Neural progenitor cell (in vitro differentiated cells): ENCODE data around the gene SIM2. TPM values are rescaled to one million over a fixed set of nuclear protein-coding genes. Genes with fewer than 3 reads are reported as not detected.

Experiments used
- DNase-seq: peaks from one replicate; pipeline ENCODE4 v3.0.0-alpha.2; 2016; ENCODE audit warnings: low spot score
- H2AFZ ChIP-seq: fragments of 200-600 bp; sonication (generic); replicated peaks from 2 replicates; pipeline ENCODE4 v1.6.1; 2016; ENCODE audit warnings: antibody characterized with exemption
- H3F3A ChIP-seq: fragments of 200-600 bp; sonication (generic); 2 replicates; pipeline ENCODE4 v1.6.1; 2016; ENCODE audit warnings: antibody characterized with exemption, low read depth
- H3K27ac ChIP-seq: fragments of 200-600 bp; sonication (generic); 2 replicates; pipeline ENCODE4 v1.5.1; 2016; ENCODE audit warnings: mild to moderate bottlenecking
- H3K27me3 ChIP-seq: fragments of 200-600 bp; sonication (generic); 2 replicates; pipeline ENCODE4 v1.6.1; 2016; ENCODE audit warnings: mild to moderate bottlenecking, moderate library complexity
- H3K36me3 ChIP-seq: fragments of 200-600 bp; sonication (generic); 2 replicates; pipeline ENCODE4 v1.5.1; 2016
- H3K4me1 ChIP-seq: fragments of 200-600 bp; sonication (generic); 2 replicates; pipeline ENCODE4 v1.6.1; 2016; ENCODE audit warnings: mixed run types
- H3K4me2 ChIP-seq: fragments of 200-600 bp; sonication (generic); 2 replicates; pipeline ENCODE4 v1.6.1; 2016
- H3K4me3 ChIP-seq: fragments of 200-600 bp; sonication (generic); 2 replicates; pipeline ENCODE4 v1.5.1; 2016
- H3K79me2 ChIP-seq: fragments of 200-600 bp; sonication (generic); 2 replicates; pipeline ENCODE4 v1.6.1; 2016; ENCODE audit warnings: low read depth
- H3K9ac ChIP-seq: fragments of 200-600 bp; sonication (generic); 2 replicates; pipeline ENCODE4 v1.6.1; 2016
- H3K9me3 ChIP-seq: fragments of 200-600 bp; sonication (generic); 2 replicates; pipeline ENCODE4 v1.5.1; 2016; ENCODE audit warnings: low read depth
- H4K20me1 ChIP-seq: fragments of 200-600 bp; sonication (generic); 2 replicates; pipeline ENCODE4 v1.6.1; 2016; ENCODE audit warnings: low read depth
- H3K27ac Mint-ChIP-seq: 3 replicates; pipeline ENCODE4 v1.8.0; 2021; ENCODE audit warnings: mixed read lengths
- H3K27me3 Mint-ChIP-seq: 2 replicates; pipeline ENCODE4 v1.8.0; 2022; ENCODE audit warnings: low read depth, mild to moderate bottlenecking, inconsistent platforms, moderate library complexity, mixed read lengths; ENCODE audit not compliant: insufficient read depth
- H3K36me3 Mint-ChIP-seq: 3 replicates; pipeline ENCODE4 v1.8.0; 2021; ENCODE audit warnings: mixed read lengths
- H3K4me1 Mint-ChIP-seq: 3 replicates; pipeline ENCODE4 v1.8.0; 2021; ENCODE audit warnings: mixed read lengths
- H3K4me3 Mint-ChIP-seq: 3 replicates; pipeline ENCODE4 v1.8.0; 2021; ENCODE audit warnings: mild to moderate bottlenecking, moderate library complexity, mixed read lengths
- H3K9me3 Mint-ChIP-seq: 3 replicates; pipeline ENCODE4 v1.8.0; 2020; ENCODE audit warnings: mixed read lengths
- EZH2 ChIP-seq: fragments of 200-600 bp; sonication (generic); IDR thresholded peaks from 2 replicates; pipeline ENCODE4 v1.6.1; 2017; ENCODE audit warnings: antibody characterized with exemption, mild to moderate bottlenecking, moderate library complexity
- EZH2phosphoT487 ChIP-seq: fragments of 200-600 bp; sonication (generic); IDR thresholded peaks from 2 replicates; pipeline ENCODE4 v1.6.1; 2017; ENCODE audit warnings: antibody characterized with exemption
- total RNA-seq: library from RNA; depleted of rRNA; stranded (reverse); fragments of >200 nt; gene quantifications from 2 replicates; pipeline ENCODE4 v1.2.3, GENCODE V29; 2015; ENCODE audit warnings: low replicate concordance
- TF ChIP-seq, protein P1 (sequence below): fragments of 200-600 bp; sonication (generic); IDR thresholded peaks from 2 replicates; pipeline ENCODE4 v1.5.1; 2017; ENCODE audit warnings: antibody characterized with exemption, mild to moderate bottlenecking

Gene SIM2
- total RNA-seq, 1 donor from 2014 or later: not detected

DNA sequence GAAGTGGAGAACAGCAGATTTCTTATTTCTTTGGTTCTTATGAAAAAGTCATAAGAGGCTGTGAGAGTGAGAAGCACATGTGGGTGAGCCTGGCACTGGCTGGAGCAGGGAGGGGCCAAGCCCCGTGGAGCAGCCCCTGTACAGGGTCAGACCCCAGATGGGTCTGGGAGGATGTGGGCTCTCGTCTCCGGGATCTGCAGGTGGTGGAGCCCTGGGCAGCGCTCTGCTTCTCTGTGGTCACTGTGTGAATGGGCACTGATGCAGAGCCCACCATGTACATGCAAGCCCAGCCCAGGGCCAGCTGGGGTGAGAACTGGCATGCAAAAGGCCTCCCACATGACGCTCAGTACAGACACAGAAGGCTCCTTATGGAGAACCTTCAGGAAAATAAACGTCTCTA is 67.6 kb downstream of the SIM2 start:
- no peak overlapping the region for H2AFZ ChIP-seq
- H3K27ac ChIP-seq: no peak overlapping the region
- H4K20me1 ChIP-seq: no peaks in the 10 kb centered on the region
- no peak for TF ChIP-seq EZH2phosphoT487
- no peak for TF ChIP-seq EZH2
- TF ChIP-seq, protein P1, sequence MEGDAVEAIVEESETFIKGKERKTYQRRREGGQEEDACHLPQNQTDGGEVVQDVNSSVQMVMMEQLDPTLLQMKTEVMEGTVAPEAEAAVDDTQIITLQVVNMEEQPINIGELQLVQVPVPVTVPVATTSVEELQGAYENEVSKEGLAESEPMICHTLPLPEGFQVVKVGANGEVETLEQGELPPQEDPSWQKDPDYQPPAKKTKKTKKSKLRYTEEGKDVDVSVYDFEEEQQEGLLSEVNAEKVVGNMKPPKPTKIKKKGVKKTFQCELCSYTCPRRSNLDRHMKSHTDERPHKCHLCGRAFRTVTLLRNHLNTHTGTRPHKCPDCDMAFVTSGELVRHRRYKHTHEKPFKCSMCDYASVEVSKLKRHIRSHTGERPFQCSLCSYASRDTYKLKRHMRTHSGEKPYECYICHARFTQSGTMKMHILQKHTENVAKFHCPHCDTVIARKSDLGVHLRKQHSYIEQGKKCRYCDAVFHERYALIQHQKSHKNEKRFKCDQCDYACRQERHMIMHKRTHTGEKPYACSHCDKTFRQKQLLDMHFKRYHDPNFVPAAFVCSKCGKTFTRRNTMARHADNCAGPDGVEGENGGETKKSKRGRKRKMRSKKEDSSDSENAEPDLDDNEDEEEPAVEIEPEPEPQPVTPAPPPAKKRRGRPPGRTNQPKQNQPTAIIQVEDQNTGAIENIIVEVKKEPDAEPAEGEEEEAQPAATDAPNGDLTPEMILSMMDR: no peak
- H3K9ac ChIP-seq: no peak overlapping the region
- Mint-ChIP-seq H3K4me1 (peaks cover 40% of the 10 kb centered on the region), H3K9me3 (peaks cover 3% of the 10 kb centered on the region), H3K27me3 (peaks cover 14% of the 10 kb centered on the region), H3K36me3 (peaks cover 16% of the 10 kb centered on the region), H3K4me3 (no peak overlapping the region), H3K27ac (peak overlapping the region; percentile 15)
- no peak for DNase-seq
- no peak overlapping the region for H3K4me2 ChIP-seq
- H3K27me3 ChIP-seq: no peaks in the 10 kb centered on the region
- no peak overlapping the region for H3K4me3 ChIP-seq
- no peaks in the 10 kb centered on the region for H3K36me3 ChIP-seq
- peaks cover 24% of the 10 kb centered on the region for H3K4me1 ChIP-seq
- no peaks in the 10 kb centered on the region for H3K9me3 ChIP-seq
- peaks cover 9% of the 10 kb centered on the region for H3F3A ChIP-seq
- no peaks in the 10 kb centered on the region for H3K79me2 ChIP-seq

DNA sequence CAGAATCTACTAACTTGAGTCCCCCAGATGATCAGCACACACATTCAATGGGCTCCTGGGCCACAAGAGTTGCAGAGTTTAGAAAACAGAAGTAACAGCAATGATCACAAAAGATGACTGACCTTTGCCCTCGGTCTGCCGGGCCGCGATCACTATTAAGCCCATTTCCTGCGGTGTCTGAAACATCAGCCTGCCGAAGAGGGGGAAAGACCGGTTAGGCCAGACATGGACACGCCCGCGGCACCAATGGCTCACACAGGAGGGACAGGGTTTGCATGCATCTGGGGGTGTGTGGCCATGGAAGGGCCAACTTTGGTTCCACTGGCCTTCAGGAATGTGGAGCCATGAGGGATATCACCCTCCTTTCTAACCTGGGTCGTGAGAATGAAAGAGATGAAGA is 68.2 kb downstream of the SIM2 start:
- no peaks in the 10 kb centered on the region for H4K20me1 ChIP-seq
- Mint-ChIP-seq H3K4me3 (no peak overlapping the region), H3K36me3 (peaks cover 15% of the 10 kb centered on the region), H3K9me3 (peaks cover 3% of the 10 kb centered on the region), H3K27ac (no peak overlapping the region), H3K4me1 (peaks cover 37% of the 10 kb centered on the region), H3K27me3 (peaks cover 14% of the 10 kb centered on the region)
- no peaks in the 10 kb centered on the region for H3K9me3 ChIP-seq
- H3K4me2 ChIP-seq: no peak overlapping the region
- H3F3A ChIP-seq: peaks cover 9% of the 10 kb centered on the region
- no peaks in the 10 kb centered on the region for H3K79me2 ChIP-seq
- H3K4me3 ChIP-seq: no peak overlapping the region
- no peaks in the 10 kb centered on the region for H3K36me3 ChIP-seq
- H3K9ac ChIP-seq: no peak overlapping the region
- TF ChIP-seq EZH2phosphoT487 (no peak), EZH2 (no peak)
- TF ChIP-seq, protein P1: no peak
- H2AFZ ChIP-seq: no peak overlapping the region
- H3K4me1 ChIP-seq: peaks cover 24% of the 10 kb centered on the region
- H3K27ac ChIP-seq: no peak overlapping the region
- no peaks in the 10 kb centered on the region for H3K27me3 ChIP-seq
- no peak for DNase-seq

DNA sequence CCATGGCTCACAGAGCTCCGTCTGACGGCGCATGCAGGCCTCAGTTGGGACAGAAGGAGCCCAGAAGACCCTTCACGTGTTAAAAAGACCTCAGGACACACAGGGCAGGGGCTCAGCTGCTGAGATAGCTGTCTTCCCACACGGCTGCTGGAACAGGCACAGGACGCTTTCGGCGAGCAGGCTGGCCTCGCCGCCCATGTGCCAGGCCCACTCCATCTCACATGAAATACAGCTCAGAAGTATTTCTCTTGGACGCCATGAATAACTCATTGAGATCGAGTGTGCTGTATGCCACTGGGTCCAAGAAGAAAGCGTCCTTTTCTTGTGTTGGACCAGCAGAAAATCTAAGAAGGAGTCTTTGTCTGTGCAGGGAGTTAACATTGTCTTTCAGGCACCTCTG is 69.6 kb downstream of the SIM2 start:
- DNase-seq: no peak
- Histone ChIP-seq H3K79me2 (no peaks in the 10 kb centered on the region), H3F3A (peaks cover 9% of the 10 kb centered on the region), H3K27ac (peak overlapping the region; percentile 16), H3K9me3 (no peaks in the 10 kb centered on the region), H3K9ac (no peak overlapping the region), H3K4me2 (peak overlapping the region; percentile 29), H4K20me1 (no peaks in the 10 kb centered on the region), H3K36me3 (no peaks in the 10 kb centered on the region), H3K4me3 (no peak overlapping the region), H3K27me3 (no peaks in the 10 kb centered on the region), H2AFZ (peak overlapping the region; percentile 76), H3K4me1 (peaks cover 24% of the 10 kb centered on the region)
- no peak for TF ChIP-seq EZH2phosphoT487
- peaks cover 12% of the 10 kb centered on the region for H3K27me3 Mint-ChIP-seq
- H3K4me1 Mint-ChIP-seq: peaks cover 32% of the 10 kb centered on the region
- H3K9me3 Mint-ChIP-seq: peaks cover 3% of the 10 kb centered on the region
- H3K4me3 Mint-ChIP-seq: no peak overlapping the region
- H3K36me3 Mint-ChIP-seq: peaks cover 15% of the 10 kb centered on the region
- H3K27ac Mint-ChIP-seq: peak overlapping the region; percentile 92

DNA sequence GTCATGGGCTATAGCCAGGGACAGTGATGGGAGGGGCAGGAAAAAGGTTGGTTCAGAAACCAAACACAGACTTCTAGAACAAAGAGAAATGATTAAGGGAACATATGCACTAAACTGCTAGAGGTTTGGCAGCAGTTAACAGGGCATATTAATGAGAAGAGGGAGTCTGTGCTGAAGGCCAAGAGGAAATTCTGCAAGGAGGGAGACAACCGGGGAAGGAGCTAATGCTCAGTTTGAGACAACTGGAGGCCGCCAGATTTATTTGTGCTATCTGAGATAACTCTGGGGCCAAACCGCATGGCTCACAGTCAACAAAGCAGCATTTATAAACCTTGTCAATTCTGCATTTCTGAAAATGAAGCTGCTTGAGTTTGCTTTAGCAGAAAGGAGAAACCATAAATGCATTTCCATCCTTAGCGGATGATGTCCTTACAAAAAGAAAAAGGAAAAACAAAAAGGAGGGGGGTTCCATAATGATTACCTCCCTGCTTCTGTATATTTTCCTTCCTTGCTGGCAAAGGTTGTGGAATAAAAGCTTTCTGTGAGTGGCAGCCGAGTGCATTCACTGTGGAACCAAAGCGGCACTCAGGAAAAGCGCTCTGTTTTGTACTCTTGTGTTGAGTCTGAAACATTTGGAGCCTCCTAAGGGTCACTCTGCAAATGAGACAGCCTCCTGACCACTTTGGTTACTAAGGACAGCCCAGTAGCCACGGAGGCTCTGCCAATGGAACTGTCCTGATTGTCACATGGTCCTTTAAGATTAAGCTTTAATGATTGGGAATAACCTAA is 70.3 kb downstream of the SIM2 start:
- no peak overlapping the region for H3K4me3 ChIP-seq
- no peak overlapping the region for H3K27ac ChIP-seq
- peak overlapping the region; percentile 92 for H3K27ac Mint-ChIP-seq
- H3K9me3 ChIP-seq: no peaks in the 10 kb centered on the region
- H3K9me3 Mint-ChIP-seq: peaks cover 3% of the 10 kb centered on the region
- DNase-seq: no peak
- peaks cover 15% of the 10 kb centered on the region for H3K36me3 Mint-ChIP-seq
- TF ChIP-seq EZH2phosphoT487 (no peak), EZH2 (no peak)
- TF ChIP-seq, protein P1: no peak
- H3K36me3 ChIP-seq: no peaks in the 10 kb centered on the region
- H3K4me1 ChIP-seq: peaks cover 24% of the 10 kb centered on the region
- no peak overlapping the region for H3K4me2 ChIP-seq
- H3F3A ChIP-seq: peaks cover 9% of the 10 kb centered on the region
- H3K27me3 Mint-ChIP-seq: peaks cover 8% of the 10 kb centered on the region
- H3K9ac ChIP-seq: no peak overlapping the region
- no peaks in the 10 kb centered on the region for H3K79me2 ChIP-seq
- no peak overlapping the region for H3K4me3 Mint-ChIP-seq
- H3K4me1 Mint-ChIP-seq: peaks cover 32% of the 10 kb centered on the region
- H2AFZ ChIP-seq: peak overlapping the region; percentile 22
- no peaks in the 10 kb centered on the region for H3K27me3 ChIP-seq
- H4K20me1 ChIP-seq: no peaks in the 10 kb centered on the region
